K562 (cell line): Measurements from ENCODE around the gene KHDC1. TPM values are rescaled to one million over a fixed set of nuclear protein-coding genes. Genes with fewer than 3 reads are reported as not detected.
A peak's percentile ranks its signal among the peaks of the same experiment; 100 is the strongest.

ENCODE experiments used
- ARID1B ChIP-seq: fragments of 450-650 bp; IDR thresholded peaks from 2 replicates; pipeline ENCODE4 v1.6.1; 2016; ENCODE audit warnings: antibody characterized with exemption, mild to moderate bottlenecking, inconsistent platforms
- ASH1L ChIP-seq: fragments of 450-650 bp; IDR thresholded peaks from 2 replicates; pipeline ENCODE4 v1.6.1; 2018; ENCODE audit warnings: borderline replicate concordance, mild to moderate bottlenecking, low read depth; ENCODE audit not compliant: partially characterized antibody
- CBX1 ChIP-seq: sonication (generic); IDR thresholded peaks from 2 replicates; pipeline ENCODE4 v1.6.1; 2016; ENCODE audit warnings: antibody characterized with exemption, low read depth, mild to moderate bottlenecking
- ETS2 ChIP-seq: IDR thresholded peaks from 2 replicates; pipeline ENCODE4 v1.6.1; 2016; ENCODE audit warnings: borderline replicate concordance, missing genetic modification characterization, mild to moderate bottlenecking, moderate library complexity, missing compliant biosample characterization; ENCODE audit not compliant: poor library complexity, severe bottlenecking
- EWSR1 ChIP-seq: fragments of 450-650 bp; IDR thresholded peaks from 2 replicates; pipeline ENCODE4 v1.6.1; 2018; ENCODE audit warnings: borderline replicate concordance, mild to moderate bottlenecking, low read depth, moderate library complexity; ENCODE audit not compliant: partially characterized antibody
- GATAD2B ChIP-seq: fragments of 450-650 bp; IDR thresholded peaks from 2 replicates; pipeline ENCODE4 v1.6.1; 2017; ENCODE audit warnings: mild to moderate bottlenecking, borderline replicate concordance
- HINFP ChIP-seq: fragments of 450-650 bp; conservative IDR thresholded peaks from 2 replicates; pipeline ENCODE4 v1.6.1; 2016; ENCODE audit warnings: missing genetic modification characterization, low read depth, mild to moderate bottlenecking, control low read depth, missing compliant biosample characterization
- KDM1A ChIP-seq, 2 experiments: fragments of 450-650 bp; IDR thresholded peaks; 2 replicates each; pipeline ENCODE4 v1.6.1; 2016; ENCODE audit warnings: mild to moderate bottlenecking in 2 of 2
- MTA1 ChIP-seq: fragments of 450-650 bp; IDR thresholded peaks from 2 replicates; pipeline ENCODE4 v1.6.1; 2017; ENCODE audit warnings: borderline replicate concordance
- MTA2 ChIP-seq: fragments of 450-650 bp; IDR thresholded peaks from 2 replicates; pipeline ENCODE4 v1.6.1; 2016; ENCODE audit warnings: low read depth
- NR4A1 ChIP-seq, 2 experiments: fragments of 250-450 bp in 1 of 2; fragments of 450-650 bp in 1 of 2; sonication (Bioruptor Pico) in 1 of 2; IDR thresholded peaks; 2 replicates each; pipeline versions ENCODE4 v1.4.0 to v1.6.1; 2016 to 2020; ENCODE audit warnings: mild to moderate bottlenecking in 2 of 2, missing compliant biosample characterization in 1 of 2, missing genetic modification characterization in 1 of 2, moderate library complexity in 1 of 2
- PHF20 ChIP-seq: fragments of 450-650 bp; IDR thresholded peaks from 2 replicates; pipeline ENCODE4 v1.6.1; 2018; ENCODE audit not compliant: partially characterized antibody
- RCOR1 ChIP-seq, 2 experiments: IDR thresholded peaks; 2 replicates each; pipeline ENCODE4 v1.6.1; 2012; ENCODE audit warnings: low read depth in 2 of 2, low read length in 2 of 2, borderline replicate concordance in 1 of 2, improper control_type of control experiment in 1 of 2
- ZFP1 ChIP-seq: fragments of 450-650 bp; formaldehyde crosslinking; IDR thresholded peaks from 2 replicates; pipeline ENCODE4 v1.4.0; 2020; ENCODE audit warnings: mild to moderate bottlenecking, mixed read lengths
- ZNF274 ChIP-seq: IDR thresholded peaks from 2 replicates; pipeline ENCODE4 v1.6.1; 2011; ENCODE audit warnings: low read depth, mild to moderate bottlenecking, low read length, moderate library complexity, borderline replicate concordance
- ZNF282 ChIP-seq: sonication (generic); formaldehyde crosslinking; IDR thresholded peaks from 2 replicates; pipeline ENCODE4 v1.8.1; 2023; ENCODE audit warnings: missing genetic modification reagents
- polyA plus RNA-seq, 8 experiments: library from polyadenylated mRNA; depleted of rRNA in 4 of 8; stranded (reverse) in 5 of 8; unstranded in 3 of 8; fragments of >200 nt; fragmentation: Nextera tagmentation in 2 of 8; fragmentation: Illumina TruSeq in 1 of 8; extraction: Ambion mirVana in 2 of 8; extraction: Trizol in 1 of 8; gene quantifications; 2 replicates each; pipeline versions ENCODE4 v1.2.1 to v1.2.3, GENCODE V29; 2011 to 2014; ENCODE audit warnings: inconsistent platforms in 1 of 8, missing spikeins in 1 of 8
- total RNA-seq, 7 experiments: library from RNA; depleted of rRNA in 6 of 7; stranded (reverse); fragments of >200 nt in 6 of 7; fragmentation: Illumina TruSeq in 2 of 7; extraction: Trizol in 2 of 7; gene quantifications; 2 replicates each; pipeline versions ENCODE4 v1.2.1 to v1.2.3, GENCODE V29; 2011 to 2021; ENCODE audit warnings: low replicate concordance in 1 of 7
- TF ChIP-seq, protein P1 (sequence below): fragments of 250-450 bp; sonication (Bioruptor Pico); IDR thresholded peaks from 2 replicates; pipeline ENCODE4 v1.5.0; 2022; ENCODE audit warnings: mild to moderate bottlenecking
- TF ChIP-seq, protein P2 (sequence below): fragments of 250-450 bp; sonication (Bioruptor Pico); IDR thresholded peaks from 2 replicates; pipeline ENCODE4 v1.5.1; 2021; ENCODE audit warnings: mild to moderate bottlenecking
- TF ChIP-seq, protein P3 (sequence below): fragments of 250-450 bp; sonication (Bioruptor Pico); IDR thresholded peaks from 2 replicates; pipeline ENCODE4 v1.8.0; 2022; ENCODE audit warnings: inconsistent platforms, mild to moderate bottlenecking, moderate library complexity, borderline replicate concordance

Gene KHDC1
- total and polyA plus RNA-seq, 9 of the 15 experiments (the other 6 are each of a cell fraction or from before 2014, with no cell fraction given): 2.5 to 19.5 (median 8.0) TPM

DNA sequence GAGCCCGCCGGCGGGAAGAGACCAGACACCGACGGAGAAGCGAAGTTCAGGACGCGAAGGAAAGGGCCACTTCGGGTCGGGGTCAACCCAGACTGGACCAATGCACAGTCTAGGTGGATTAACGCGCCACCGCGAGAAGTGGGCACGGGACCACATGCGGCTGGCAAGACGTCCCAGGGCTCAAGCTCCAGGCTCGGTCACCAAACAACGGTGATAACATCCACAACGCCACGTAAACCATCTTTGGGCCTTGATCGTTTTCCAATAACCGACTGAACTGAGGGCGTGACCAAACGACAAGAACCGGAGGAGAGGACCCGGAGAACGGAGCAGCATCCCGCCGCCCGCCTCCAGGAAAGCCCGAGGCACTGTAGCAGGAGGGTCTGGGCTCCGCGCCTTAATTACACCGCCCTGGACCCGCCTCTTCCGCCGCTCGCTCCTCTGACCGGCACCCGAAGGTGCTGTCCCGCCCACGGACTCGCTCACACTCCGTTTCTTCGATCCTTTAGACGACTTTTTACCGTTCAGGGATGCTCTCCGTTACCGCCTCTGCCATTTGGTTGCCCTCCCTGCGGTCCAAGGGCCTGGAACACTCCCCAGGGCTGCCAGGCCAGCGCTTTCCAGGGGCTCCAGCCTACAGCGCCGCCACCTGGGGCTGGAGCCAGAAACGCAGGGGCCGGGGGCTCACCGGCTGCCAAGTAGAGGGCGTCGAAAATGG is 46.9 kb upstream of the KHDC1 start (continued):
- no peak for TF ChIP-seq ZNF274
- TF ChIP-seq MTA2: no peak
- TF ChIP-seq ARID1B: 0 out of 2 replicates have a peak, but pooled peaks have one; percentile 51
- TF ChIP-seq, protein P1, sequence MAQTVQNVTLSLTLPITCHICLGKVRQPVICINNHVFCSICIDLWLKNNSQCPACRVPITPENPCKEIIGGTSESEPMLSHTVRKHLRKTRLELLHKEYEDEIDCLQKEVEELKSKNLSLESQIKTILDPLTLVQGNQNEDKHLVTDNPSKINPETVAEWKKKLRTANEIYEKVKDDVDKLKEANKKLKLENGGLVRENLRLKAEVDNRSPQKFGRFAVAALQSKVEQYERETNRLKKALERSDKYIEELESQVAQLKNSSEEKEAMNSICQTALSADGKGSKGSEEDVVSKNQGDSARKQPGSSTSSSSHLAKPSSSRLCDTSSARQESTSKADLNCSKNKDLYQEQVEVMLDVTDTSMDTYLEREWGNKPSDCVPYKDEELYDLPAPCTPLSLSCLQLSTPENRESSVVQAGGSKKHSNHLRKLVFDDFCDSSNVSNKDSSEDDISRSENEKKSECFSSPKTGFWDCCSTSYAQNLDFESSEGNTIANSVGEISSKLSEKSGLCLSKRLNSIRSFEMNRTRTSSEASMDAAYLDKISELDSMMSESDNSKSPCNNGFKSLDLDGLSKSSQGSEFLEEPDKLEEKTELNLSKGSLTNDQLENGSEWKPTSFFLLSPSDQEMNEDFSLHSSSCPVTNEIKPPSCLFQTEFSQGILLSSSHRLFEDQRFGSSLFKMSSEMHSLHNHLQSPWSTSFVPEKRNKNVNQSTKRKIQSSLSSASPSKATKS (CRISPR knock-in tag): no peak
- peak; percentile 30; the same call in 1 of the 2 replicates for TF ChIP-seq MTA1
- TF ChIP-seq ZNF282: no peak
- TF ChIP-seq EWSR1: no peak
- TF ChIP-seq ETS2: no peak
- no peak for TF ChIP-seq RCOR1 (IDR thresholded peaks at IDR 0.05; ENCODE audit: borderline replicate concordance in 1 of 2, low read depth in 2 of 2, low read length in 2 of 2)
- TF ChIP-seq, protein P2, sequence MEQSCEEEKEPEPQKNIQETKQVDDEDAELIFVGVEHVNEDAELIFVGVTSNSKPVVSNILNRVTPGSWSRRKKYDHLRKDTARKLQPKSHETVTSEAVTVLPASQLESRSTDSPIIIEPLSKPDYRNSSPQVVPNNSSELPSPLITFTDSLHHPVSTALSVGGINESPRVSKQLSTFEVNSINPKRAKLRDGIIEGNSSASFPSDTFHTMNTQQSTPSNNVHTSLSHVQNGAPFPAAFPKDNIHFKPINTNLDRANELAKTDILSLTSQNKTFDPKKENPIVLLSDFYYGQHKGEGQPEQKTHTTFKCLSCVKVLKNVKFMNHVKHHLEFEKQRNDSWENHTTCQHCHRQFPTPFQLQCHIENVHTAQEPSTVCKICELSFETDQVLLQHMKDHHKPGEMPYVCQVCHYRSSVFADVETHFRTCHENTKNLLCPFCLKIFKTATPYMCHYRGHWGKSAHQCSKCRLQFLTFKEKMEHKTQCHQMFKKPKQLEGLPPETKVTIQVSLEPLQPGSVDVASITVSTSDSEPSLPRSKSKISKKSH (CRISPR knock-in tag): no peak
- no peak for TF ChIP-seq ZFP1 (CRISPR knock-in tag)
- no peak for TF ChIP-seq ASH1L
- no peak for TF ChIP-seq HINFP (tag)
- TF ChIP-seq KDM1A (IDR thresholded peaks at IDR 0.05): peak in 1 of 2 experiments; percentile 73; a peak in 1 of 4 replicates
- peak; percentile 67 for TF ChIP-seq PHF20
- TF ChIP-seq NR4A1 (CRISPR knock-in tag; IDR thresholded peaks at IDR 0.05): no peak
- no peak for TF ChIP-seq NR4A1 (tag; IDR thresholded peaks at IDR 0.05)
- TF ChIP-seq CBX1: 0 out of 2 replicates have a peak, but pooled peaks have one; percentile 8
- TF ChIP-seq GATAD2B: 0 out of 2 replicates have a peak, but pooled peaks have one; percentile 2
- TF ChIP-seq, protein P3, sequence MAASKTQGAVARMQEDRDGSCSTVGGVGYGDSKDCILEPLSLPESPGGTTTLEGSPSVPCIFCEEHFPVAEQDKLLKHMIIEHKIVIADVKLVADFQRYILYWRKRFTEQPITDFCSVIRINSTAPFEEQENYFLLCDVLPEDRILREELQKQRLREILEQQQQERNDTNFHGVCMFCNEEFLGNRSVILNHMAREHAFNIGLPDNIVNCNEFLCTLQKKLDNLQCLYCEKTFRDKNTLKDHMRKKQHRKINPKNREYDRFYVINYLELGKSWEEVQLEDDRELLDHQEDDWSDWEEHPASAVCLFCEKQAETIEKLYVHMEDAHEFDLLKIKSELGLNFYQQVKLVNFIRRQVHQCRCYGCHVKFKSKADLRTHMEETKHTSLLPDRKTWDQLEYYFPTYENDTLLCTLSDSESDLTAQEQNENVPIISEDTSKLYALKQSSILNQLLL (CRISPR knock-in tag): no peak
